D341Med (cell line): ENCODE measurements around the gene FANCL.
"Not testable (repeated sequence)": the region's sequence is repeated elsewhere in the genome, so short reads cannot be mapped to it uniquely, and the experiment has no call there.

Experiments used
- DNase-seq: peaks from one replicate; pipeline ENCODE4 v3.0.0; 2012; ENCODE audit warnings: low spot score

FANCL gene

GRCh38 chr2:58145769-58146168 is 95.4 kb downstream of the FANCL start:
- DNase-seq, result not testable (repeated sequence)

GRCh38 chr2:58140508-58141072 is 100.5 kb downstream of the FANCL start:
- DNase-seq, result no peak

DNA sequence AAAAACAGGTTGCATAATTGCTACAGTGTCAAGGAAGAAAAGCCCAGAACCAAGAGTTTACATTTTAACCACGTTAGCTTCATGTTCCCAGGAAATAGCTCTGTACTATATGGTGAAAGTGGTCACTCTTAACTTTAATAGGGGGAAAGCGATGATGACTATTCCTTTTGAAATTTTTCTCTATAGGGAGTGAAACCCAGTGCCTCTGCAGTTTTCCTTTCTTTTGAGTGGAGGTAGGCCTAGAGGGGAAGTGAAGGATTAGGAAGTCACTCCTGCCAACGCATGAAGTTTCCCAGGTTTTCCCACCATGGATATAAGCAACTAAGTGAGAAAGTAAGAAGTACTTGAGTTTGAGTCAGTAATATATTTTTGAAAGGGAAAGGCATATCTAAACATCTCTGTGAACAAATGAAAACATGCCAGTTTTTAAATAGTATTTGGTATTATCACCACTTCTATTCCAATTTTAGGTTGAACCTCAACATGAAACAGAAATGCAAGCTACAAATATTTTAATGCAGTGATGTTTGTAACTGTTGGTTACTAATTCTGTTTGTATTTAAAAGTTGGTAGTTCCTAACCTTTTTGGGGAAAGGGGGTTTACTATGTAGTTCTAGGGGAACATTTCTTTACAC is 102.6 kb downstream of the FANCL start:
- DNase-seq, result no peak

DNA sequence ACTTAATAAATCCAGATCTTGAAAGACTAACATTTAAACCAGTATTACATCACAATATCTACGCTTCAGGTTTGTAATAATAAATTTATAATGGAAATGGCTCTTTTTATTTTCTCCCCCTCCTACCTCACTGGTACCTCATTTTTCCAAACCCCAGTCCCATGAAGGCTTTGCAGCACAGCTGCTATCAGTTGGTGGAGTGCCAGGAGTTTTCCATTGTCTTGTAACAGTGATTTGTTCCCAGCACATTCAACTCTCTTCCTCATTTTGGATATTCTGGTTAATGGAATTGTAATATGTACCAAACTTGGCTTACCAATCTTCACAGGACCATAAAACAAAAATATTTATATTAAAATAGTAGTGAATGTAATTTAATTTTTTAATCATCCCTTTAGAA is 103.3 kb downstream of the FANCL start:
- no peak for DNase-seq

DNA sequence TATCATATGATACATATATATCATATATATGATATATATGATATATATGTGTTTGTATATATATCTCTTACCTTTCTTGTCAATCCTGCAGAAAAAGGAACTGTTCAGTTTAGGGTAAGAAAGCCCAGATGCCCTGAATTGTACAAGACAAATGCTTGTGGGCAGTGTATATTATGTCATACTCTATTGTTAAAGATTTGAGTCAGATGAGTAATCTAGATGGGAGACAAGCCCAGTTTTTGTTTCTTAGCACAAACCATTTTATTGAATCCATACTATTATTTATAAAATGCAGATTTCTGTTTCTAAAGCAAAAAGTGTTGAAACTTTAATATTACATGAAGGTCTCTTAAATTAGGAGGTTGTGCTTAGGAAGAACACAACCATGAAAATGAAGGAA is 103.9 kb downstream of the FANCL start:
- DNase-seq, result no peak

DNA sequence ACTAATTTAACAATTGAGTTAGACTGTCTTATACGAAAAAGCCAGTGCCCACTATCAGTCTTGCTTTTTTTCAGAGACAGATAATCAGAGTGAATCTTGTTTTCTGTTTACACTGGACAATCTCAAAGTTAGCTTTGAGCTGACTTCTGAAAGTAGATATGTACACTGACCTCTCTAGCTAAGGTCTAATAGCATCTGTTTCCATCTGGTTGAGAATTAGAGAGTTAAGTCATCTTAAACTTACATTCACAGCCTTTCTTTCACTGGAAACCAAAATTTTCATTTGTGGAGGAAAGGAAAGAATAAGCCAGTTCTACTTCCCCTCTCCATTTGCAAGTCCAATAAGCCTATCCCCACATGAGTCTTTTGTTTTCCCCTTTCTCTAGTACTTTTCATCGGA is 105.3 kb downstream of the FANCL start:
- DNase-seq, result no peak

DNA sequence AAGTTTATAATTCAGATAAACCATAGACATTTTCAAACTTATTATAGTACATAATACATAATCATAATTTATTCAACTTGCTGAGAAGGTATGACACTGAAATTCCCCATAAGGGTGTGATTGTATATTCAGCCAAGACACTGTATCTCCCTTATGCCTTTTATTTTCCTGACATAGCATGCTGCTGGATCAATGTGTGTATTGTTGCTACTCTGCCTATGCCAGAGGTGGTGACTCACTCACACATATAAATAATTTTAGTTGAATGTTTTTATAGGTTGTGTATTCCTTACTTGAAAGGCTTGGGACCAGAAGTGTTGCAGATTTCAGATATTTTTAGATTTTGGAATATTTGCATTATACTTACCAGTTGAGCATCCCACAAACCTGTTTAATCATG is 107.7 kb downstream of the FANCL start:
- no peak for DNase-seq

DNA sequence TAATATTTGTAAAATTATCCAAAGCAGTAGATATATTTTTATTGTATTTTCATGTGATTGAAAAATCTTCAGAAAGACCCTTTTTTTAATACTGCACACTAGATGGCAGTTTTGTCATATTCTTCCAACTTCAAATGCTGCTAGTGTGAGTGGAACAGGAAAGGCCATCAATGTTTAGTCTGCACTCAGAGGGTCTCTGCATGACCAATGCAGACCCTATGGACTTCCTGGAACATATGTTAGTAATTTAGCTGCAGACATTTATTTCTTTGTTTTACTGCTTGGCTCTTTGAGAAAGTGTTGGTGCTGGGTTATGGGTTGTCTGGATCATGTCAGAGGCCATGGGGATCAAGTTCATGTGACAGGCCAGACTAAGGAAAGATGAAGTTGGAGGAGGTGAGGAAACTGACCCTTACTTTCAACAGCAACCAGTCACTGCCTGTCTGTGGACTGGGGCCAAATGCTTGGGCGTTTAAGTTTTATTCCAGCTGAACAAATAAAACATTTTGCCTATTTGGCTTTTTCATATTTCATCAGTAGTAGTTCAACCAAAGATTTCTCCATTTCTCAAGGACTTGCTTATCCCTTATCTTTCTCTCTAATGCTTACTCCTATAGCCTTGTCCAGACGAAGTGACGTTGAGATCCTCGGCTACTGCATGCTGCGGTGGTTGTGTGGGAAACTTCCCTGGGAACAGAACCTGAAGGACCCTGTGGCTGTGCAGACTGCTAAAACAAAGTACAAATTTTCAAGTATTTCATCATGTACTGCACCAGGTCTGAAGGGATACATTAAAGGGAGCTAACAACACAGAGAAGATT is 109.7 kb downstream of the FANCL start:
- peak; percentile 32 for DNase-seq

GRCh38 chr2:58130238-58130637 is 110.9 kb downstream of the FANCL start:
- peak; percentile 6 for DNase-seq

DNA sequence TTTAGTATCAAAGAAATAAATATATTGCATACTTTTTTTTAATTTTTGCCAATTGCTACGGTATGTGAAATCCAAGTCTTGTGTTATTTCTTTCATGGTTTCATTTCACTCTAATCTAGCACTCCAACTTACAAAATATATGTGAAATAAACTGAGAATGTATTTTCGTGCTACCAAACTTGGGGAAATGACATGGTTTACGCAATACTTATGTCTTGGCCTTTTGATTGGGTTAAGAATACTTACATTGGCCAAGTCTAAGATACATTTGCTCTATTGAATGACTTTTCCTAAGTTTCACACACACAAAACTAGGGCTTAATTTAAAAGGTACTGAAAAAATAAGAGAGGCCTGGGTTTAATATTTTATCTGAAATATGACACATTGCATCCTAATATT is 114.0 kb downstream of the FANCL start:
- no peak for DNase-seq

GRCh38 chr2:58122540-58122939 is 118.6 kb downstream of the FANCL start:
- no peak for DNase-seq

DNA sequence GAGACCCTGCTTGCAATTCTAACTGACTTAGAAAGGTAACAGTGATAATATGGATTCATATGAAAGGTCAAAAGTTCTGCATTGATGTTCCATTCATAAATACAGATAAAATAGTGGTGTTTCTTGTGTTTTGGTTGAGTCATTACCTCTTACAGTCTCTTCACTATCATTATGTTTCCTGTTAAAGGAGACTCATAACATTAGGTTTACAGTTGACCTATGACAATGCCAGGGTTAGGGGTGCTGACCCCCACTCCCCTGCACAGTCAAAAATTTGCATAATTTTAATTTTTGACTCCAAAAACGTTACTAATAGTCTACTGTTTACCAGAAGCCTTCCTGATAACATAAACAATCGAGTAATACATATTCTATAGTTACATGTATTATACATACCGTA is 119.1 kb downstream of the FANCL start:
- DNase-seq, result no peak

DNA sequence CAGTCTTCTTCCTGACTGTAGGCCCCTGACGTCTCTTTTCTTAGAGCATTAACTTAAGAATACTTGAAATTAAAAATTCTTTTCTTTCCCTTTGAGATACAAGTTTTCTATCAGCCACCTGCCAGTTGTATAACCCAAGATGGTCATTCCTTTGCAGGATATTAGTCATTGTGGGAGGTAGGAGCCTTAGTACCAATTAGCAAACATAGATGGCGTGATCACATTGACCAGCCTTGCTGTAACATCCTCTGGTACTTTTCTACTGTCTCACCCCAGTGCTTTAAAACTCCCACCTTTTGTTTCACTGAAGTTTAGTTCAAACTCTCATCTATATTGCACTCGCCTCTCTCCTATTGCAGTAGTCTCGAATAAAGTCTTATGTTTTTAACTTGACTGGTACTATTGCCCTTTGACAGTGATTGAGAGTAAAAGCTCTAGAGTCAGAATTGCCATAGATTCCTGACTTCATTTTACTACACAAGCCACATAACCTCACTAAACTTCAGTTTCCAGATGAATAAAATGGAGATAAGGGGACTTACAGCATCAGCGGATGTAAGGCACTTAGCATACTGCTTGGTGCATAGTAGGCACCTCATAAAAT is 120.4 kb downstream of the FANCL start:
- DNase-seq, result no peak

DNA sequence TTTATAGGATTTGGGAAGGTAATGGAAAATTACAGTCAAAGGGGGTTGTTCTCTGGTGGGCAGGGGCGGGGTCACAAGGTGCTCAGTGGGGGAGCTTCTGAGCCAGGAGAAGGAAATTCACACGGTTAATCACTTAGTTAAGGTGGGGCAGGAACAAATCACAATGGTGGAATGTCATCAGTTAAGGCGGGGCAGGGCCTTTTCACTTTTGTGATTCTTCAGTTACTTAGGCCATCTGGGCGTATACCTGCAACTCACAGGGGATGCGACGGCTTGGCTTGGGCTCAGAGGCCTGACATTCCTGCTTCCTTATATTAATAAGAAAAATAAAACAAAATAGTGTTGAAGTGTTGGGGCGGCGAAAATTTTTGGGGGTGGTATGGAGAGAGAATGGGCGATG is 127.6 kb downstream of the FANCL start:
- not testable (repeated sequence) for DNase-seq

GRCh38 chr2:58110765-58111164 is 130.4 kb downstream of the FANCL start:
- DNase-seq, result peak; percentile 19

DNA sequence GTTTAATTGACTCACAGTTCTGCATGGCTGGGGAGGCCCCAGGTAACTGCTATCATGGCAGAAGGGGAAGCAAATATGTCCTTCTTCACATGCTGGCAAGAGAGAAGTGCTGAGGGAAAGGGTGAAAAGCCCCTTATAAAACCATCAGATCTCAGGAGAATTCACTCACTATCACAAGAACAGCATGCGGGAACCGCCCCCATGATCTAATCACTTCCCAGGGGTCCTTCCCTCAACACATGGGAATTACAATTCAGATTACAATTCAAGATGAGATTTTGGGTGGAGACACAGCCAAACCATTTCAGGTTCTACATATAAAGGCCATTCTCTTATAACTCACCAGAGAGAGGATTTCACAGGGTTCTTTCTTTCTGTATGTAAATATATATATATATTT is 131.6 kb downstream of the FANCL start:
- no peak for DNase-seq
